ENCODE data around the gene PNMA6E.

Gene PNMA6E

DNA sequence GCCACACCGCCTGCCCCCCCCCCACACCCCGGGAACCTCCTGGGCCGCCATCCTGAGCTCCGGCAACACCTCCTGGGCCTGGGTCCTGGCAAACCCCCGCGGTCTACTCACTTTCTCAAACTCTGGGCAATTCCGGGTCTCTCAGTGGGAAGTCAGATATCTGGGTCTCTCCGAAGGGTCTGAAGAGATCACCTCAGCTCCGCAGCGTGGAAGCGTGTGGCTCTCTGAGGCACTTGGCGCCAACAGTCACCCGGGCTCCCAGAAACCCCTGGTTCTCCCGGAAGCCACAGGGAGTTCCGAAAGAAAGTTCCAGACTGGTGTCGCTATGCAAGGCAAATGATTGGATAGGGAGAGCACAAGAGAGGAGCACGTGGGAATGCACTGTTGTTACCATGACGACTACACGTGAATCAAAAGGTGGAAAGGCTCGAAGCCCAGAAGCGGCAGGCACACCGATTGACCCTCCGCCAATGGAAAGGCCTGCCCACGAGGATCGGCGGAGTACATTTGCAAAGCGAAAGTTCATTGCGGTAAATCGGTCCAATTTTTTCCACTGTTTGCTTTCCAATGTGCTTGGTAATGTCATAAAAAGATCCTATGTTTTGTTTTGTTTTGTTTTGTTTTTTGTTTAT is at the start of gene PNMA6E:
Gene PNMA6E (minus strand): TSS at position 218 of the 632 bp plus-strand sequence. CDS start 2,501 bp downstream, outside the sequence.
- Mint-ChIP-seq H3K27ac (no peak within 1 kb of the TSS), H3K9me3 (no peaks in the 10 kb centered on the region), H3K4me3 (no peak within 1 kb of the TSS)

DNA sequence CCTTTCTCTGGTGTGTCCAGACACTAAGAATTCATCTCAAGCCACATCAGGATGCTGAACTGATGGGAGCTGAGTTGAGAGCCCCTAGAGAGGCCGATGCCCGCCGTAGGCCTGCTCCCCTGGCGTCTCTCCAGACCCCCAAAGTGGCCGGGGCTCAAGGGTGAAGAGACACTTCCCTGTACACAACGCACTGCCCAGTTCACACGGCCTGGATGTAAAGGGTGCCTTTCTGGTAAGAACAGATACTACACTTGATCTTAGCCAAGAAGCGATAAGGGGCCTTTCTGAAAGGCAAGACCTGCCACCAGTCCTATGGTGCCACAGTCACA is 49.8 kb upstream of the PNMA6E start:
- Mint-ChIP-seq H3K4me3 (no peak overlapping the region), H3K27ac (no peak overlapping the region), H3K36me3 (ENCODE audit: low read depth) (peaks cover 11% of the 10 kb centered on the region), H3K4me1 (ENCODE audit: low read depth) (no peaks in the 10 kb centered on the region), H3K27me3 (no peaks in the 10 kb centered on the region), H3K9me3 (no peaks in the 10 kb centered on the region)

More for the DNA sequence above, at the start of gene PNMA6E:
- H3K36me3 Mint-ChIP-seq (ENCODE audit: low read depth) = no peaks in the 10 kb centered on the region
- no peaks in the 10 kb centered on the region for H3K27me3 Mint-ChIP-seq
- H3K4me1 Mint-ChIP-seq (ENCODE audit: low read depth) = no peaks in the 10 kb centered on the region

DNA sequence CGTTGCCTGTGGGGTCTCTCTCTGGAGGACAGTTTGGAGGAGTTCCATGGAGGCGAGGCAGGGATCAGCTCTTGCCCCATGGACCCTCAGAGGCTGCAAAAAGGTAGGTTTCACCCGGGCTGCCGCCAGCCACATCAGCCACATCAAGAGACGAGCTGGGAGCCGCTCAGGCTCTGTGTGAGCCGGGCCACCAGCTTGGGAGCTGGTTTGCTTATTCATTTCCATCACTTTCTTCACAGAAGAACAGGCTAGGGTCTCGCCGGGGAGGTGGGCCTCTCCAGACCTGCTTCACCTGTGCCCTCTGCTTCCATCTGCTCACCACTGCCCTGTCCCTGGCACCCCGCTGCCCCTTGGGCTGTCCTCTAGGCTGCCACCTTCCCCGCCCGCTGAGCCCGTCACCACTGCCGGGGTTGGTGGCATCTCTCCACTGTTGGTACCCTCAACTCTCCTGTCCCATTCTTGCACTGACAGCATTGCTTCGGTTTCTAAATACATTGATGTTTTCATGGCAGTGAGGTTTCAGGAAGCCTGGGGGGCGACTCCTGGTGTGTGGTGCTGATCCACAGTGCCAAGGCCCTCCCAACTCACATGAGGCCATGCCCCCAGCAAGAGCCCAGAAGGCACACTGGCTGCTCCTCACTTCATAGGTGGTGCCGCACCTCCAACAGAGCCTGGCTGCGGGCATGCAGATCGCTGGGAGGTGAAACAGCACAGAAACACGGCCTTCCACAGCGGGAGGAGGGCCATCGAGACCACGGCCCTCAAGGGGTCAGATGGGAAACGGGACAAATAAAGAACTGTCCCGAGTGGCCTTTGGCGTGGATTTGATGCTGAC is 49.2 kb upstream of the PNMA6E start:
- Mint-ChIP-seq H3K4me1 (ENCODE audit: low read depth) (no peaks in the 10 kb centered on the region), H3K4me3 (no peak overlapping the region), H3K9me3 (no peaks in the 10 kb centered on the region), H3K27me3 (no peaks in the 10 kb centered on the region), H3K27ac (no peak overlapping the region), H3K36me3 (ENCODE audit: low read depth) (peaks cover 11% of the 10 kb centered on the region)

DNA sequence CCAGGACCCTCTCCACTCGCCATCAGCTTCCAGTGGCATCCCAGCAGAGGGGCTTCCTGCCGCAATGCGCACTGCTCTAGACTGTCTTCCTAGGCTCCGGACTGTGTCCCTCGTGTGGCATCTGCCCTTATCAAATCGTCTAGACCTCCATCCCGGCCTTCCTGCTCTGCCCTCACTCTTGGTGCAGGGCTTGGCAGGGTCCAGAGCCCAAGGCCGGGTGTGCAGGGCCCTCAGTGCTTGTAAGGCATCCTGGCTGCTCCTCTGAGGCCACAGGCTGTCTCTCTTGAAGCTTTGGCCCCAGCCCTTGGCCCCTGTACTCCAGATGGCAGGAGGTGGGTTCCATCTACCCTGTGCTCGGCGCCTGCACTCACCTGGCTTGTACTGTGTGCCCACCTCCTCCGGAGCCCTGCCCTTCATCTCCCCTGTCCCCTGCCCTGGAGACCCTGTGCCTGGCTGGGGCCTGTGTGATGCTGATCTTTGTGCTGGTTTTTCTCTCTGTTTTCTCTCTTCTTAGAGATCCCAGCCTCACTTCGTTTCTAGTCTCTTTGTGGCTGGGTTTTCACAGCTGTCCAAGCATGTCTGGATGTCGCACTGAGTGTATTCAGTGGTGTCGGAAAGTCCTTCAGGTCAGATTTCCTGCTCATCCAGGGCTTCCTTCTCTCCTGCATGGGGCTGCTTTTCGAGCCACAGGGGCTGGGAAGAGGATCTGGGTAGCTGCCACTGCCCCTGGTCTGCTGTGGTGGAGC is 48.4 kb upstream of the PNMA6E start:
- no peak overlapping the region for H3K4me3 Mint-ChIP-seq
- no peaks in the 10 kb centered on the region for H3K27me3 Mint-ChIP-seq
- H3K27ac Mint-ChIP-seq = no peak overlapping the region
- H3K4me1 Mint-ChIP-seq (ENCODE audit: low read depth) = no peaks in the 10 kb centered on the region
- H3K36me3 Mint-ChIP-seq (ENCODE audit: low read depth) = peaks cover 11% of the 10 kb centered on the region
- no peaks in the 10 kb centered on the region for H3K9me3 Mint-ChIP-seq

DNA sequence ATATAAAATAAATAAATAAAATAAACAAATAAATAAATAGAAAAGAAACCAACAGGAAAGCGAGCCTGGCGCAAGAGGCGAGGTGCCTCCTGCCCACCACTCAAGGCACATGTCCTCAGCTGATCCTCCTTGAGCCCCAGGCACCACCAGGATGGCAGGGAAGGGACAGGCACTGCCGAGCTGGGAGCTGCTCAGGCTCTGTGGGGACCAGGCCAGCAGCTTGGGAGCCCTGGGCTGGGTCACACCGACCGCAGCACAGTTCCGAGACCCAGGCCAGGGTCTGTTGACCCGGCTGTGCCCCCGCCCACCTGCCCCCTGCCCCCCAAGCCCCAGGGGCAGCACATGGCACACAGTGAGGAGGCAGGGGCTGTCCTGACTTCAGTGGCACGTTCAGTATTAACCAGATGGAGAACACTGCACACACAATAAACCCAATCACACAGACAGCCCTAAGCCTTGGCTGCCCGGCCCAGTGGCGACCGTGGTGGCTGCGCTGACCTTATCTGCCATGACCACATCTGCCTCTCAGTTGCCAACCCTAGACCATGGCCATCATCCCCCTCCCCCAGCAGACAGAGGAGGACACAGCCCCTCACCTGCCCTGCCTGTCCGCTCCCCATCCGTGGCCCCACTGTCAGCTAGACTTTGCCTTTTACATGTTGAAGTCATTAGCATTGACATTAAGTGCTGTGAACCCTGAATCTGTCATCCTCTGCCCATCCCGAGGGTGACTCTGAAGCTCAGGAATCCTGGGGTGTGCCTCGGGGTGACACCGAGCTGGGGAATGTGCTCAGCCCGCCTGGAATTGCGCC is 47.6 kb upstream of the PNMA6E start:
- Mint-ChIP-seq H3K4me1 (ENCODE audit: low read depth) (no peaks in the 10 kb centered on the region), H3K27me3 (no peaks in the 10 kb centered on the region), H3K9me3 (no peaks in the 10 kb centered on the region)

DNA sequence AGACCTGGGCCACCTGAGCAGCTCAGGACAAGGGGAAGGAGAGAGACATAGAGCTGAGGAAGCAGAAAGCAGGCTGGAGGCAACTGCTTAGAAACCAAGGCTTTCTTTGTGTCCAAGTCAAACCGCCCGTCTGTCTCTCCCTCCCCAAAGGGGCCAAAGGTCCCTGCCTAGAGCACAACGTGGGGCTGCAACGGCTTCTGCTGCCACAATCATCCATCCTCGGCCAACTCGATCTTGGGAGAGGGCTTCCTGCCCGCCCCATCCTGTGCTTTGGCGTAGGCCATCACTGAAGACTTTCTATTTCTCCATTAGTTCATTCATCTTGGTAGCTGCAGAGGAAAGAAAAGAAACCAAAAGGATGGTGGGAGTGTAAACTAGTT is 46.4 kb upstream of the PNMA6E start:
- H3K27me3 Mint-ChIP-seq = no peaks in the 10 kb centered on the region
- H3K9me3 Mint-ChIP-seq = no peaks in the 10 kb centered on the region
- H3K4me3 Mint-ChIP-seq = no peak overlapping the region
- no peak overlapping the region for H3K27ac Mint-ChIP-seq
- H3K36me3 Mint-ChIP-seq (ENCODE audit: low read depth) = peaks cover 6% of the 10 kb centered on the region
- H3K4me1 Mint-ChIP-seq (ENCODE audit: low read depth) = no peaks in the 10 kb centered on the region

More for the DNA sequence above, 47.6 kb upstream of the PNMA6E start:
- Mint-ChIP-seq H3K36me3 (ENCODE audit: low read depth) (peaks cover 11% of the 10 kb centered on the region), H3K4me3 (no peak overlapping the region), H3K27ac (no peak overlapping the region)

DNA sequence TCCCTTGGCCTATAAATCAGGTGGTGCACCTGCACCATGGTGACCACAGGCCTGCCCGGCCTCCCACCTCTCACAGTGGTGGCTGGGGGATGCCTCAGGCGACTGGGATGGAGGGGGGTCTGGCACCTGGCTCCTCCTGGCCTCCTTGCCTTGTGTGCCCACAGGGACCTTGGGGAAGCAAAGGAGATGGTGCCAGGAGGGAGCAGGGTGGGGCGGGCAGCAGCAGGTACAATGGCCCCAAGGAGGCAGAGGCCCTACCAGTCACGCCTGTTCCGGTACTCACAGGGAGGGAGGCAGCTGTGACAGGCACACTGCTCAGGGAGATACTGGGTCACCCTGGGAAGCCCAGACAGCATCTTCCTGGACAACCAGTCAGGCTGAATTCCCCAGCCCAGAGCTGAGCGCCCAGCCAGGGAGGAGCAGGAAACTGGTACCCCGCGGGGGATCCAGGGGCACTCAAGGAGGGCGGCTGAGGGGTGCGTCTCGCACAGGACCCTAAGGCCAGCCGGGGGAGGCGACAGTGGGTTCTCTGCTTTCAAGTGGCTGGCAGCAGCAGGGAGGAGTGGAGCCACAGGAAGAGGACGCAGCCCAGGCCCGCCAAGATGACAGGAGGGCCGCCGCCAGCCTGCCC is 45.9 kb upstream of the PNMA6E start:
- no peak overlapping the region for H3K27ac Mint-ChIP-seq
- no peaks in the 10 kb centered on the region for H3K4me1 Mint-ChIP-seq (ENCODE audit: low read depth)

DNA sequence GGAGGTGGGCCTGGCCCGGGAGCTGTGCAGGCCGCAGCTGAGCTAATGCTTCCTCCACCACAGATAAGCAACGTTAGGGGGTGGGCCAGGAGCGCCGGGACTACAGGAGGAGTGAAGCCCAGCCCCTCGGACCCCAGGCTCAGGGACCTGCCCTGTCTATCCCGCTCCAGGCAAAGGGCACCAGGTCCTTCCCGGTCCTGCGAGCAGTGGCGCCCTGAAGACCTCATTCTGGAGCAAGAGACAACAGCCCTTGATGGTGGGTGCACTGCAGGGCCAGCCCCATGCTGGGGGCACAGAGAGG is 45.4 kb upstream of the PNMA6E start:
- Mint-ChIP-seq H3K4me3 (no peak overlapping the region), H3K27me3 (no peaks in the 10 kb centered on the region), H3K36me3 (ENCODE audit: low read depth) (peaks cover 6% of the 10 kb centered on the region), H3K9me3 (no peaks in the 10 kb centered on the region), H3K27ac (no peak overlapping the region), H3K4me1 (ENCODE audit: low read depth) (no peaks in the 10 kb centered on the region)

More for the DNA sequence above, 45.9 kb upstream of the PNMA6E start:
- H3K4me3 Mint-ChIP-seq = no peak overlapping the region
- peaks cover 6% of the 10 kb centered on the region for H3K36me3 Mint-ChIP-seq (ENCODE audit: low read depth)
- no peaks in the 10 kb centered on the region for H3K27me3 Mint-ChIP-seq
- H3K9me3 Mint-ChIP-seq = no peaks in the 10 kb centered on the region

DNA sequence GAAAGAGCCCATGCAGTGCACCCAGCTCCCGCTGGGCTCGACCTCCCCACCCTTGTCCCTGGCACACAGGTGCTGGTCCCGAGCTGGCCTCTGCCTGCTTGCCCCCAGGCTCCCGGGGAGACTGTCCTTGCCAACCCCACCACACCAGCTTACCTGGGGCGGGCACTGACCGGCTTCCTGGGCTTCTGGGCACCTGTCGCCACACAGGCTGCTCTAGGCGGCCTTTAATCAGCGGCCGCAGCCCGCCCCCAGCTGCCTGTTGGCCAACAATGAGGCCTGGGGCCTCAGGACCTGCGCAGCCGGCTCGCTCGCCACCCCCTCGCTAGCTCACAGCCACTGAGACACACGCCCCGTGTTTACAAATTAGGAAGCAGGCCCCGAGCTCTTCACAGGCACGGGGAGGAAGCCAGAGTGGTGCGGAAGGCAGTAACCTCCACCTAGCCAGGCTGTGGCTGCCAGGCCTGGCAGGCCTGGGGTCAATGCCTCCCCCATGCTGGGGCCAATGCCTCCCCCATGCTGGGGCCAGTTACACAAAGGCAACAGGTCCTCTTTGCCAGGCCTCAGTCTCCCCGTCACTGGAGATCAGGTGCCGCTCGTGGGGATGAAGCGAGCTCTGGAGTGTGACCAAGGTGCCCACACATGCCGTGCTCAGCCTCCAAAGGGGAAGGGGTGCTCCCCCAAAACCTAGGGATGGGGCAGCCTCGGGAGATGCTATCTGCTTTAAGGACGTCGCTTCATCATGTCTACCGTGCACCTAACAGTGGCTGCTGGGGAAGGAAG is 44.9 kb upstream of the PNMA6E start, which contains the start of gene TREX2:
Gene TREX2 (minus strand): TSS at position 201 of the 780 bp plus-strand sequence. CDS start 626 bp downstream, outside the sequence.
- Mint-ChIP-seq H3K27me3 (no peaks in the 10 kb centered on the region), H3K27ac (no peak within 1 kb of the TSS), H3K36me3 (ENCODE audit: low read depth) (peaks cover 1% of the 10 kb centered on the region)

DNA sequence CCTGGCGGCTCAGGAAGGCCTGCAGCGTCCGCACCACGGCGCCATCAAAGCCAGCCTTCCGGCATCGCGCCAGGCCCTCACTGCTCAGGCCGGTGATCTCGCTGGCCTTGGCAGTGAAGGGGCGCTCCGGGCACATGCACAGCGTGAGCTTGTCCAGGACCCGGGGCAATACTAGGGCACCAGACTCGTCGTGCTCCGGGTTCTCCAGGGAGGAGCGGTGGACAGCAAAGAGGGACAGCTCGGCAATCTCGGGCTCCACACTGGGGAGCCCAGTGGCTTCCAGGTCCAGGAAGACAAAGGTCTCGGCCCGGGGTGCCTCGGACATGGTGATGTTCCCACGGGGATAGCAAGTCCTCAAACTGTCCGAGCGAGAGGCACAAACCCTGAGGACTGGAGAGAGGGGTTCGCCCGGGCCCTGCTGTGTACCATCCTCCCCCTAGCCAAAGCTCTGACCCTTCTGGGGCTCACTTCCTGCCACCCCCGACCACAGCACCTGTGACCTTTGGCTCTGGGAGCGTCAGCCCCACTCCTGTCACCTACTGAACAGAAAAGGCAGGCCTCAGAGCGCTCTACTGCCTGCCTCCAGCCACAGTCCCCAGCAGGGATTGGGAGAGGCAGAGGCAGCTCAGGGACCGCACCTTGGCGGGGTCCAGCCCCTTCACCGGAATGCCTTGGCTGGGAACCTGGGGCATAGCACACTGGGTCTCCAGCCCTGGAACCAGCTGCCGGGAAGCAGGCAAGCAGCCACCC is 44.1 kb upstream of the PNMA6E start:
- Mint-ChIP-seq H3K4me1 (ENCODE audit: low read depth) (no peaks in the 10 kb centered on the region), H3K27ac (no peak overlapping the region), H3K27me3 (no peaks in the 10 kb centered on the region), H3K9me3 (no peaks in the 10 kb centered on the region), H3K36me3 (ENCODE audit: low read depth) (no peaks in the 10 kb centered on the region), H3K4me3 (no peak overlapping the region)

More for the DNA sequence above, 44.9 kb upstream of the PNMA6E start, which contains the start of gene TREX2:
- H3K9me3 Mint-ChIP-seq = no peaks in the 10 kb centered on the region
- H3K4me3 Mint-ChIP-seq = no peak within 1 kb of the TSS
- no peaks in the 10 kb centered on the region for H3K4me1 Mint-ChIP-seq (ENCODE audit: low read depth)

DNA sequence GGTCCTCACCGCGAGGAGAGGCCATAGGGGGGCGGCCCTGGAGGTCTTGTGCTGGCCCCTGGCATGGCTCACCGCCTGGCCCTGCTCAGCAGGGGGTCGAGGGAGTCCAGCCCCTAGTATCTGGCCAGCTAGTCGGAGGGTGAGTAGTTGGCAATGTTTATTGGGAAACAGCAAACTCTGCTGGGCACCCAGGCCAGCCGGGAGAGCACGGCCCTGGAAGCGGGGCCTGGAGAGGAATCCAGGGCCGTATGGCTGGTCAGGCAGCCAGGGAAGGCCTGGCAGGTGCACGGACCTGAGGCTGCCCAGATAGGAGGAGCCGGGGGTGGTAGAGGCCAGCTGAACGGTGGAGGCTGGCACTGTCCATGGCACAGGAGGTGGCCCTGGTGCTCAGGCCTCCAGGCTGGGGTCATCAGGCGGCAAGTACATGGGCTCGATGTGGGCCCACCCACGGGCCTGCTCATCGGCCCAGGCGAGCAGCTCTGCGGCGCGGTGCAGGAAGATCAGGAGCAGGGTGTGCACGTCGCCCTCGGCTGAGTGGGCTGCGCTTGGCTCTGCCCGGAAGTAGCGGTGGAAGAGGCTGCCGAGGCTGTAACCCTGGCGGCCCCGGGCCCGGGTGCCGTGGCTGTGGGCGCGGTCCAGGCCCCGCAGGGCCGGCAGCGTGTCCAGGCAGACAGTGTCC is 43.3 kb upstream of the PNMA6E start:
- H3K9me3 Mint-ChIP-seq = no peaks in the 10 kb centered on the region
- H3K4me1 Mint-ChIP-seq (ENCODE audit: low read depth) = no peaks in the 10 kb centered on the region
- H3K27me3 Mint-ChIP-seq = no peaks in the 10 kb centered on the region
- H3K27ac Mint-ChIP-seq = no peak overlapping the region
- no peak overlapping the region for H3K4me3 Mint-ChIP-seq
- H3K36me3 Mint-ChIP-seq (ENCODE audit: low read depth) = no peaks in the 10 kb centered on the region

DNA sequence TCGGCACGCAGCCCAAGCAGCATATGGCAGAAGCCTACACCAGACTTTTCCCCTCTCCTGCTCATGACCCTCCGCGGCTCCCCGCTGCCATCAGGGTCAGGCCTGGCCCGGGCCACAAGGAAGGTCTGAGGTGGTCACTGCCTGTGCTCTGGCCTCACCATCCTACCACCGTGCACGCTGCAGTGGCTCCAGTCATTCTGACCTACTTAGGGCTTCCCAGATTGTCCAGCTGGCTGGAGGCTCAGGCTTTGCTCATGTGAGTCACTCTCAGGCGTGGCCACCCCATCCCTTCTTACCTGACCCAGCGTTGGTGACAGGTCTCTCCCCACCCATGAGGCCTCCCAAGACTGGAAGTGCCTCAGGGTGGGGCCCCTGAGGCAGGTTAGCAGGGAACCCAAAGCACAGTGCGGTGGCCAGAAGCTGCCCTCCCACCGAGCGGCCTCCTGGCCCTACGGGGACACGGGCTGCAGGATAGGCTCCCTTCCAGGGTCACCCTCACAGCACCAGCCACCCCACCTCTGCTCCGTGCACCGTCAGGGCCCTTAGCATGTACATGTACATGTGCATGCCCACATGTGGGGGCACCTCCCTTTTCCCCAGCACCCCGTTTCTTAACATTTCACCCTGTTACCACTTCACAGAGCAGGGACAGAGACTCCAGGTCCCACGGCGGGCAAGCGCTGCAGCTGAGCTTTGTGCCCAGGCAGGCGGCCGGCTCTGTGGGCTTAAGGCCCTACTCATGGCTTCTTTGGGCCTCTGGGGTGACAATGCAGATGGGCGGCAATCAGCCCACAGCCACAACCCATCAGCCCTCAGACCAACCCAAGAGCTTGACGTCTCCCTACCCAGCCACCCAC is 42.6 kb upstream of the PNMA6E start:
- no peaks in the 10 kb centered on the region for H3K36me3 Mint-ChIP-seq (ENCODE audit: low read depth)
- H3K27me3 Mint-ChIP-seq = no peaks in the 10 kb centered on the region
- H3K9me3 Mint-ChIP-seq = no peaks in the 10 kb centered on the region
- H3K4me3 Mint-ChIP-seq = no peak overlapping the region
- H3K27ac Mint-ChIP-seq = no peak overlapping the region
- H3K4me1 Mint-ChIP-seq (ENCODE audit: low read depth) = no peaks in the 10 kb centered on the region

Measured in stimulated activated naive CD8-positive, alpha-beta T cell treated with anti-CD3 and anti-CD28 coated beads, Interleukin-15, Interleukin-2, amounts not matched to agents 100 ng/mL and 50 ng/mL, for 24 hours (primary cell).